ENCODE results near the gene HDAC6.

The HDAC6 gene

DNA sequence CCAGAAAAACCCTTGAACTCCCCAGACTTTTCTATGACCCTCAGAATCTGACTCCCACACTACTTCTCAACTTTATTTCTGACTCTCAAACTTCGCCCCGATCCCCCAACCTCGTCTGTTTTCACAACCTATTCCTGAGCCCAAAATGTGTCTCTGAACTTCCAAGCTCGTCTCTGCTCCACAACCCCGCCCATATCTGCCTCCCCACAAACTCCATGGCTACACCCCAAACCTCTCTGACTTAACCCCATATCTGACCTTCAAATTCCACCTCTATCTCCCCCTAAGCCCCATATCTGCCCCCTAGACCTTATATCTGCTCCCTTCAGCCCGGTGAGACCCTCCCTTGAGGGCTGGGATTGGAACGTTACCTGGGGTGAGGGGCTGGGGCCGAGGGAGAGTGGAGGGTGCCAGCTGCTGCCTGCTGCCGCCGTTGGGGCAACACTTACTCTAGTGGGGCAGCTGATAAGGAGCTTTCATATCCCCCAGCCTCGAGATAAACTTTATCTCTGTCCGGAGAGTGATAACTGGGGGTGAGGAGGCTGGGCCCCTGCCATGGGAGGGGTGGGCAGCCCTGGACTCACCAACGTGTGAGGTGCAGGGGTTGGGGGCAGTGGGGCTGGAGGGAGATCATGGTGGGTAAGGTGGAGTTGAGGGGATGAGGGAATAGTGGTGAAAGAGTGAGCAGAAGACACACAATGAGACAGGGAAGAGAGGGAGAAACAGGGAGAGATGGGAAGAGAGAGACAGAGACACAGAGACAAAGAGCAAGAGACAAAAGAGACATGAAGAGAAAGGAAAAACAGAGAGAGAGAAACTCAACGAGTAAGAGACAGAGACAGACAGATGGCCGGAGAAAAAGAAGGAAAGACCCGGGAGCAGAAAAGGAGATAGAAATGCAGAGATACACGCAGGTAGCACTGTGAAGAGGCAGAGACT lies 14.1 kb upstream of the HDAC6 start:
- FAIRE-seq (no peak), DNase-seq (ENCODE audit: extremely low spot score, insufficient read length, low read depth) (no peak)

DNA sequence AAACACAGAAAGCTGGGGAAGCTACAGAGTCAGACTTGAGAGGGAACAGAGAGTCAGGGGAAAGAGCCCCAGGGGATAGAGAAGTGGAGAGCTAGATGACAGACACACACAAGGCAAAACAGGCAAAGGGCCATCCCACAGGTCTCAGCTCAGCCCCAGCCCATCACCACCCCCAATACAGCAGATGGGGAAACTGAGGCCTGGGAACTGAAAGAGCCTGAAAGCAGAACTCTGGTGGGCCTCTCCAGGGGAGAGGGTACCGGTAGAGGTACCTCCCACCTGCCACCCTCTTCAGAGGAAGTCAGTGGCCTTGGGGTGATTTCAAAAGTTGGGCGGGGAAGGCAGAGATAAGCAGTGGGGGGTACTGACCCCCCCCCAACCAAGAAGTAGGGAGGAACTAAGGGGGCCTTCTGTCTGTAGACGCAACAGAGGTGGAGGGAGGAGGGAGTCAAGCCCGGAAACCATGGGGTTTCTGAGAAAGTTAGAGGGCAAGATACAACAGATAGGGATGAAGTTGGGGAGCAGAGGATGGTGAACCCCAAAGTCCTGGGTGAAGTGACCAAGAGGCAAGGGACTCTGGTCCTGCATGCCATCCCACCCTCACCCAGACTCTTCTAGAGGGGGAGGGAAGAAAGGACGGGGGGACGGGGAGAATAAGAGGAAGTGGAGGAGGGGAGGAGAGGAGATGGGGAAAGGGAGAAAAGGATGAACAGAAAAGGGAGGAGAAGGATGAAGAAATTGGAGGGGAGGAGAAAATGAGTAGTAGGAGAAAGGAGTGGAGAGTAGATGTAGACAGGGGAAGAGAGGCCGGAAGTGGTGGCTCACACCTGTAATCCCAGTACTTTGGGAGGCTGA lies 12.3 kb upstream of the HDAC6 start:
- no peak for FAIRE-seq
- no peak for DNase-seq (ENCODE audit: extremely low spot score, insufficient read length, low read depth)

DNA sequence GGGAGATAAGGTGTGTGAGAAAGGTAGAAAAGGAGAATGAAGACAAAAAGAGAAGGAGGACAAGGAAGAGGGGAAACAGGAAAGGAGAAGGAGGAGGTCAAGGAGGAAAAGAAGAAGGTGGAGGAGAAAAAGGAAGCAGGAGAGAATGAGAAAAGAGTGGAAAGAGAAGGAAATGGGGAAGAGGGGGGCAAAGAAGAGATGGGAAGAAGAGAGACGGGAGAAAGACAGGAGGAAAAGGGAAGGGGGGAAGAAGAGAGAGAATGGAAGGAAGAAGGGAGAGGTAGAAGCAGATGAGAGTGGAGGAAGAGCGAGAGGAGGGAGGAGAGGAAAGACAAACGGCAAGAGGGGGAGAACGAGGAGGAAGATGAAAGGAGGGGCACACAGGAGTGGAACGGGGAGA lies 11.4 kb upstream of the HDAC6 start:
- DNase-seq (ENCODE audit: extremely low spot score, insufficient read length, low read depth) (no peak), FAIRE-seq (no peak)

DNA sequence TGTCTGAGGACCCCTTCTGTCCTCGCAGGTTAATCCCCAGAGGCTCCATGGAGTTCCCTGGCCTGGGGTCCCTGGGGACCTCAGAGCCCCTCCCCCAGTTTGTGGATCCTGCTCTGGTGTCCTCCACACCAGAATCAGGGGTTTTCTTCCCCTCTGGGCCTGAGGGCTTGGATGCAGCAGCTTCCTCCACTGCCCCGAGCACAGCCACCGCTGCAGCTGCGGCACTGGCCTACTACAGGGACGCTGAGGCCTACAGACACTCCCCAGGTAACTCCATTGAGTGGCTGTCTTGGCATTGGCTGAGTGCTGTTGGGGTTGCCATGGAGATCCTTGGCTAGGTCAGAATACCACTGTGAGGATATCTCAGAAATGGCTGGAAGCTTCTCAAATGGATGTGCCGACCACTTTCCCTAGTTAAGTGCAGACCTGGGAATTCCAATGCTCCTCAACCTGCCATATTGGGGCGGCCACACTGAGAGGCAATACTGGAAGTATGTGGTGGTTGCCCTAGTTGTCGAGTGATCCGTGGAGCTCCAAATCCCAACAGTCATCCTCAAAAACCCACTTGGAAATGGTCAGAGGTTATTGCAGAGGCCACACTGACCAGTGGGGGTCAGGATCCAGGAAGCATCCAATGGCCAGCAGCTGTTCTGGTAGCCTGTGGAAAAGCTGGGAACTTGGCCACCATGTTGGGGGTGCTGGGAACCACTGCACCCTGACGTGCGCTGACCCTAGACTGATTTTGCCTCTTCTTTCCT lies 10.6 kb upstream of the HDAC6 start:
- no peak for FAIRE-seq
- no peak for DNase-seq (ENCODE audit: extremely low spot score, insufficient read length, low read depth)

DNA sequence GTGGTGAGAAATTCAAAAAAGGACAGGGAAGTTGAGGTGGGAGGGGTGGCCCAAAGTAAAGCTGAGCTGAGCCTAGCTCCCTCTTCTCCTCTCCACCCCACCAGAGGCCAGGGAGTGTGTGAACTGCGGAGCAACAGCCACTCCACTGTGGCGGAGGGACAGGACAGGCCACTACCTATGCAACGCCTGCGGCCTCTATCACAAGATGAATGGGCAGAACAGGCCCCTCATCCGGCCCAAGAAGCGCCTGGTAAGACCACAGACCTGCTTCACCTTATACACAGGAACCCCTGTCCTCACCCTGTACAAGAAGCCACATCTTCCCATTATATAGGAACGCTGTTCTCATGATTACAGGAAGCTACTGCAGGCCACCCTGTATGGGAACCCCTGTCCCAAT lies 9.6 kb upstream of the HDAC6 start:
- DNase-seq (ENCODE audit: extremely low spot score, insufficient read length, low read depth) (no peak), FAIRE-seq (no peak)

DNA sequence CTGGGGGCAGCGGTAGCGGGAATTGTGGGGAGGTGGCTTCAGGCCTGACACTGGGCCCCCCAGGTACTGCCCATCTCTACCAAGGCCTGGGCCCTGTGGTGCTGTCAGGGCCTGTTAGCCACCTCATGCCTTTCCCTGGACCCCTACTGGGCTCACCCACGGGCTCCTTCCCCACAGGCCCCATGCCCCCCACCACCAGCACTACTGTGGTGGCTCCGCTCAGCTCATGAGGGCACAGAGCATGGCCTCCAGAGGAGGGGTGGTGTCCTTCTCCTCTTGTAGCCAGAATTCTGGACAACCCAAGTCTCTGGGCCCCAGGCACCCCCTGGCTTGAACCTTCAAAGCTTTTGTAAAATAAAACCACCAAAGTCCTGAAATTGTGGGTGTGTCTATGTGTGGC lies 7.9 kb upstream of the HDAC6 start:
- no peak for DNase-seq (ENCODE audit: extremely low spot score, insufficient read length, low read depth)
- FAIRE-seq, result no peak

DNA sequence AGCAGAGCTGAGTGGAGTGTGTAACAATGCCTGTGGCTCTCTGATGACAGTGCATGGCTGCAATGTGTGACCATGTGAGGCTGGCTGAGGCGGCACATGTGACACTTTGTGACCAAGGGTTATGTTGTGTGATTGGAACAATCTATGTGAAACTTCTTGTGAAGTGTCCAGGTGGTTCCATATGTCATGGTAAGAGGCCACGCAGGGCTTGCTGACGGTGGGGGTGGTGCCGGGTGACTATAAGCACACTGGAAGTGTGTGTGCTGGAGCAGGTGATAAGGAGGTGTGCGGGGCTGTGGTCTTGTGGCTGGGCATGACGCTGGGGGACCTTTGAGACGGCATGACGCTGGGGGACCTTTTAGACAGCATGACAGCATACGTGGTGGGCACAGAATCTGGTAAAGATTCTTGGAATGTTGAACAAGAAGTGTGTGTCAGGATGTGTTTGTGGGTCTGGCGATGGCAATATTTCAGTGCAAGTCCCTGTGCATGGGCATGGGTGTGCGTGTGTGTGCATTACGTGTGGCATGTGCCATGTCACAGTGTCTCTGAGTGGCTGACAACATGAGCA lies 7.4 kb upstream of the HDAC6 start:
- FAIRE-seq (no peak), DNase-seq (ENCODE audit: extremely low spot score, insufficient read length, low read depth) (no peak)

DNA sequence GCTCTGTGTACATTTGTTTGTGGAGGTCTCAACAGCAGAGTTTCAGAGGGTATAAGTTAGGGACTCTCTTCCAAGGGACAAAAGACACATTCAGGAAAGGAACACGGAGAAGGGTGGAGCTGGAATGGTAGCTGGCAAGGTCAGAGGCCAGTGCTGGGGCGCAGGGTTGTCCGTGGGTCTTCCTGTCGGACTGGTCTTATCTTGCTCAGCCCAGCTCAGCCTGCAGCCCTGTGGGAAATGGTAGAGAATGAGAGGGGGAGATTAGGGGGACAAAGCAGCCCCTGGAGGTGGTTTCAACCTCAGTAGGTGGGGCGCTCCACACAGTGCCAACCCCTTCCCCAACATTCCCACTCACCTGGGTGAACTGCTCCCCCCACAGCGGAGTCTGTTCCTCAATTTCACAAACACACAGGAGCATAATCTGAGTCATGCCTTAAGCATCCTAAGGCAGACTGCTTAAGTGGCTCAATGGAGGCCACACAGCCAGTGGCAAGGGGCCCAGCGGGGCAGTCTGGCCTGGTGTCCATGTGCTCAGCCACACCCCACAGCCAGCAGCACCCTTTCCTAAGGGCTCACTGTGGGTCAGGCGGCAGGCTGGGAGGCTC lies 6.9 kb upstream of the HDAC6 start:
- FAIRE-seq (no peak), DNase-seq (ENCODE audit: extremely low spot score, insufficient read length, low read depth) (no peak)

DNA sequence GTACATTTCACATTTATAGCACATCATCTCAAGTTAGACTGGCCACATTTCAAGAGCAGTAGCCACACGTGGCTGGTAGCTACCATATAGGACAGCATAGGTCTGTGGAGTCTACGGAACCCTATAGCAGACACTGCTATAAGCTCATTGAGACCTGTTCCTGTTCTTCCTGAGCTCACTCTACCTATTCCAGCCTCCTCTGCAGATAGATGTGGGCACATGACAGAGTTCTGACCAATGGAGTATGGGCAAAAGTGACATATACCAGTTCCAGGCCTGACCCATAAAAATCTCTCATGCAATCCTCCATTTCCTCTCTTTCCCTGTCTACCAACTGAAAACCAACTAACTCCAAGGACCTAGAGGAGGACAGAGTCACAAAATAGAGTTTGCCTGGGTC lies 3.5 kb upstream of the HDAC6 start:
- no peak for DNase-seq (ENCODE audit: extremely low spot score, insufficient read length, low read depth)
- no peak for FAIRE-seq

DNA sequence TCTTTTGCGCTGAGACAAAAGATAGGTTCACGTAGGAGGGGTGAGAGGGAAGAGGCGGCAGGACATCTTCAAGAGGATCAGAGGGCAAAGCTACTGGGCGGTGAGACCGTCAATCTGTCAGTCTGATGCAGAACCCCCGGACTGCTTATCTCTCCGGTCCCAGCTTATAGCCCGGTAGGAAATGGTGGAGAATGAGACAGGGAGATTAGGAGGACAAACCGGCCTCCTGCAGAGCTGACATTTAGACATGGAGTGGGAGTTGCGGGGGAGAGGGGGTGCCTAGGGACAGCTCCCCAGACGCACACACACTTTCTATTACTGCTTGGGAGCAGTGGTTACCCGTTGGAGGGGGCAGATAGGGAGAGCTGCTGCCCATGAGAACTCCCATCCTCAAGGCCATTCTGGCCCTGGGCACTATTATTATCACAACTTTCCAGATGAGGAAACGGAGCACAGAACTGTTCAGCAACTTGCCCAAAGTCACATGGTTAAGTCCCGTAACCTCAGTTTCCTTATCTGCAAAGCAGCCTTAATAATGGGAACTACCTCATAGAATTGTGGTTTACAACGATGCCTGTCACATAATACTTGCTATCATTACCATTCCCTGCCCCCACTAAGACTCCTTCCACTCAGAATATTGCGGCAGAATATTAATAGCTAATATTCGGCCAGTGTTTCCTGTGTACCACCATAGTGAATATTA lies 1.1 kb upstream of the HDAC6 start:
- FAIRE-seq, result no peak
- no peak for DNase-seq (ENCODE audit: extremely low spot score, insufficient read length, low read depth)

DNA sequence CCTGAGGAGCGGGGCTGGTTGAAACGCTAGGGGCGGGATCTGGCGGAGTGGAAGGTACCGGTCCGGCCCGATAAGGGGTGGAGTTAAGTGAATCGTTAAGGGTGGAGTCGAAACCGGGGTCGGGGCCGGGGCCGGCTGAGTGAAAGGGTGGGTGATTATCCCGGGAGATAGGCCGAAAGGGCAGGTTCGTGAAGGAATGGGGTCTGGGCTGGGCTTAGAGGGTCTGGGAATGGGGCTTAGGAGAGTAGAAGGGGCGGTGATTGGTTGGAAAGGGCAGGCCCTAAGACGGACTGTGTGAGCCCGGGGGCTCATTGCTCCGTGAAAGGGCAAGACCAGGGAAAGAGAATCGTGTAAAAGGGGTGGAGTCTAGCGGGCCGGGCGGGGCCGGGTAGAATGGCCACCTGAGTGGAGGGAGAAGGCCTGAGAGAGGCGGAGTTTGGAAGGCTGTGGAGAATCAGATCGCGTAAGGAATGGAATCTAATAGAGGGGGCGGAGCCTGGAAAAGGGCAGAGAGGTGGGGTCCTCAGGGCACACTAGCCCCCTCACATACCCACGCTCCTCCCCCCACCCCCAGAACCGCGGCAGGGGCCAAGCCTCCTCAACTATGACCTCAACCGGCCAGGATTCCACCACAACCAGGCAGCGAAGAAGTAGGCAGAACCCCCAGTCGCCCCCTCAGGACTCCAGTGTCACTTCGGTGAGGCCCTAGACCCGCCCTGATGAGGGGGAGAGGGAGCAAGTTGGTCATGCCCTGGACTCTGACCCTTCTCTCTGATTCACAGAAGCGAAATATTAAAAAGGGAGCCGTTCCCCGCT lies 430 bp downstream of the HDAC6 start:
- DNase-seq (ENCODE audit: extremely low spot score, insufficient read length, low read depth) (peak; percentile 35), FAIRE-seq (no peak)

DNA sequence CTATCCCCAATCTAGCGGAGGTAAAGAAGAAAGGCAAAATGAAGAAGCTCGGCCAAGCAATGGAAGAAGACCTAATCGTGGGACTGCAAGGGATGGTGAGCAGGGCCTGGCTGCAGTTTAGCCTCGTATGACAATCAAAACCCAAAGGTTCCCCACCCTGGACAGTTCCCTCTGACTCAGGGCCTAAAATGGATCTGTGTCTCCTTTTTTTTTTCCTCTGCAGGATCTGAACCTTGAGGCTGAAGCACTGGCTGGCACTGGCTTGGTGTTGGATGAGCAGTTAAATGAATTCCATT lies 986 bp downstream of the HDAC6 start:
- DNase-seq (ENCODE audit: extremely low spot score, insufficient read length, low read depth), result no peak
- FAIRE-seq, result no peak

DNA sequence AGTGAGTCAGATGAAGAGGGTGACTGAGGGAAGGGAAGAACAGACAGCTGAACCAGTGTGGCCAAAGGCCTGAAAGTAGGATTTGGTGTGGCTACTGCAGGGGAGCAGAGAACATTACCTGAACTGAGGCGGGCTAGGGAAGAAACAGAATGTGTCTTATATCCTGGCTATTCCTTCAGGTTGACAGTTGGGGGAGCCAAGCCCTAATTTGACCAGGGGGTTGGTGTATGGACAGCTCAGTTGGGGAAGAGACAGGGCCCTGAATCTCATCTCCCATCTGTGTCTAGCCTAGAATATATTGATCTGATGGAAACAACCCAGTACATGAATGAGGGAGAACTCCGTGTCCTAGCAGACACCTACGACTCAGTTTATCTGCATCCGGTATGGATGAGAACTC lies 4.2 kb downstream of the HDAC6 start:
- DNase-seq (ENCODE audit: extremely low spot score, insufficient read length, low read depth) (no peak), FAIRE-seq (no peak)

DNA sequence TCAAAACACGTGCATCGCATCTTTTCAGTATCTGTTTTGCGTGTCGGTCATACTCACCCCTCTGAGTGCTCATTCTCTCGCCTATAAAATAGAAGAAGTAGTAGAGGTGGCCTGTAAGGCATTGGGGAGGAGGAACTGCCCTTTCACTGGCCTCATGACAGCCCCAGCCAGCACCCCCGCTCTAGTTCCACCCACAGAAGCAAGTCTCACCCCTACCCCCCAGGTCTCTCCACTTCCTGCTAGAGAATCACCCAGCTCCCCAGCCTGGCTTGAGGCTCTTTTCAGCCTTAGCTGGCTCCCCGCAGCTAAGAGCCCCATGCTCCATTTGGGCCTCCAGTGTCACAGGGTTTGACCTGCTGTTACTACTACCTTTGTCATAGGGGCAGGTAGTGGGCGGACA lies 11.8 kb downstream of the HDAC6 start:
- FAIRE-seq, result no peak
- no peak for DNase-seq (ENCODE audit: extremely low spot score, insufficient read length, low read depth)

DNA sequence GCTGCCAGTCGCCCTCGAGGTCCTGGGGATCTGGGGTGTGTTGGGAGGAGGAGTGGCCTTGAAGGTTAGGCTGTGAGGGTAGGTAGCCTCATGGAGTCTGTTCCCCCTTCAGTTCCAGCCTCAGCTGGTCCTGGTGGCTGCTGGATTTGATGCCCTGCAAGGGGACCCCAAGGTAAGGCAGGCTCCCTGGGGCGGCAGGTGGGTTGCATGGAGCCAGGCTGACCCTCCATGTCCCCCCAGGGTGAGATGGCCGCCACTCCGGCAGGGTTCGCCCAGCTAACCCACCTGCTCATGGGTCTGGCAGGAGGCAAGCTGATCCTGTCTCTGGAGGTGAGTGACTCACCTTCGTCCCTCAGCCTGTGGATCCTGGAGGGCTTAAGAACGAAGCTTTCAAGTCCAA lies 12.9 kb downstream of the HDAC6 start:
- DNase-seq (ENCODE audit: extremely low spot score, insufficient read length, low read depth), result no peak
- FAIRE-seq, result no peak

DNA sequence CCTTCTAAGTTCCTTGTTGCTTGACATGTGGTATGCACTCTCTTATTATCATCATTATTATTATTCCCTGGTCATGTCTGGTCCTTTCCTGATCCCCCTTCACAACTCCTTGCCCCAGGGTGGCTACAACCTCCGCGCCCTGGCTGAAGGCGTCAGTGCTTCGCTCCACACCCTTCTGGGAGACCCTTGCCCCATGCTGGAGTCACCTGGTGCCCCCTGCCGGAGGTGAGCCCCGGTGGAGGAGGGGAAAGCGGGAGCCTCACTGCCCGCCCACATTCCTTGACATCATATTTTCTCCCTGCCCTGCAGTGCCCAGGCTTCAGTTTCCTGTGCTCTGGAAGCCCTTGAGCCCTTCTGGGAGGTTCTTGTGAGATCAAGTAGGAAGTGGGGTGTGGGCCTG lies 13.4 kb downstream of the HDAC6 start:
- DNase-seq (ENCODE audit: extremely low spot score, insufficient read length, low read depth), result no peak
- no peak for FAIRE-seq

DNA sequence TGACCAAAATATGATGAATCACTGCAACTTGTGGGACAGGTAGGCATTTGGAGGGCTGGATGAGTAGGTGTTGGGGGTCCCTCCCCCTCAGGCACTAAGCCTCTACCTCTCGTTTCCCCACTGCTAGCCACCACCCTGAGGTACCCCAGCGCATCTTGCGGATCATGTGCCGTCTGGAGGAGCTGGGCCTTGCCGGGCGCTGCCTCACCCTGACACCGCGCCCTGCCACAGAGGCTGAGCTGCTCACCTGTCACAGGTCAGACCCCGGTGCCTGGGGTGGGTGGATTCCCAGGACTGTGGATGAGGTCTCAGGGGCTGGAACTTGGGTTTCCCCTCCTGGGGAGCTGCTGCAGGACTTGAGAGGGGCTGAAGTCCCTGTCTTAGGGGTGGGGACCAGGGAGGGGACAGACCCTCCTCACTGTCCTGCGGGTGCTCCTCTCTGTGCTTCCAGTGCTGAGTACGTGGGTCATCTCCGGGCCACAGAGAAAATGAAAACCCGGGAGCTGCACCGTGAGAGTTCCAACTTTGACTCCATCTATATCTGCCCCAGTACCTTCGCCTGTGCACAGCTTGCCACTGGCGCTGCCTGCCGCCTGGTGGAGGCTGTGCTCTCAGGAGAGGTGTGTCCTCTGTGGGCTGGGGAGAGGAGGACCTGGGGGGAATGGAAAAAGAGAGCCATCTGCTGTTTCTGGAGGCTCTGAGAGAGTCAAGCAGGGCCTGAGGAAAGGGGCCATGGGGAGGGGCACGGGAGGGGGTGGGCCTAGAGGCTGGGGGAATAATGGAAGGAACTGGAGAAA lies 14.3 kb downstream of the HDAC6 start:
- DNase-seq (ENCODE audit: extremely low spot score, insufficient read length, low read depth) (no peak), FAIRE-seq (no peak)

DNA sequence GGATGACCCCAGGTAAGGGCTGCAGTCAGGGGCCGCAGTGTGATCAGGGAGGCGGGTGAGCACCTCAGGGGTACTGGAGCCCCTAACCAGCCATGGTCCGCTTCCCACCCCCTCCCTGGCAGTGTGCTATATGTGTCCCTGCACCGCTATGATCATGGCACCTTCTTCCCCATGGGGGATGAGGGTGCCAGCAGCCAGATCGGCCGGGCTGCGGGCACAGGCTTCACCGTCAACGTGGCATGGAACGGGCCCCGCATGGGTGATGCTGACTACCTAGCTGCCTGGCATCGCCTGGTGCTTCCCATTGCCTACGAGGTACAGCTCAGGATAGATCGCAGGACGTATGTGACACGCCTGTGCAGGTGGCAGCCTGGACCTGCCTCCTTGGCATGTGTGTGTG lies 16.2 kb downstream of the HDAC6 start:
- FAIRE-seq (no peak), DNase-seq (ENCODE audit: extremely low spot score, insufficient read length, low read depth) (no peak)
